Measurements from ENCODE around the gene SLC25A18. TPM values are rescaled to one million over a fixed set of nuclear protein-coding genes. Genes with fewer than 3 reads are reported as not detected.
"Not testable (repeated sequence)": the region's sequence is repeated elsewhere in the genome, so short reads cannot be mapped to it uniquely, and the experiment has no call there.

The SLC25A18 gene
- total RNA-seq: 2.2 TPM
- long read RNA-seq, partial matches to known transcripts: 3 of 3 reads
- long read RNA-seq, other reads (novel, unspliced or antisense): 0 of 3 reads

GRCh38 chr22:17562906-17563870, at the start of gene SLC25A18:
Gene SLC25A18 (plus strand): TSS chr22:17563498. CDS start chr22:17579945, 16,447 bp downstream.
- peak; percentile 92 for ATAC-seq
- intact Hi-C loops (cut with micrococcal nuclease): no loop called here
- peak; percentile 83 for DNase-seq

- intact Hi-C loops (cut with micrococcal nuclease): no loop called here
- ATAC-seq: peak; percentile 65
- no peak for DNase-seq
Observed at GRCh38 chr22:17513612-17514011, 49.7 kb upstream of the SLC25A18 start.

- ATAC-seq (peak; percentile 93), DNase-seq (peak; percentile 50)
- intact Hi-C loops (cut with micrococcal nuclease): no loop called here
Observed at GRCh38 chr22:17514084-17514483, 49.2 kb upstream of the SLC25A18 start.

GRCh38 chr22:17518406-17518805, 44.9 kb upstream of the SLC25A18 start:
- intact Hi-C loops (cut with micrococcal nuclease): no loop called here
- no peak for ATAC-seq
- DNase-seq: no peak

GRCh38 chr22:17521971-17522370, 41.3 kb upstream of the SLC25A18 start:
- ATAC-seq: peak; percentile 66
- intact Hi-C loops (cut with micrococcal nuclease); DNase-seq: not testable (repeated sequence)

GRCh38 chr22:17523925-17524324, 39.4 kb upstream of the SLC25A18 start:
- intact Hi-C loops (cut with micrococcal nuclease): no loop called here
- no peak for DNase-seq
- ATAC-seq: peak; percentile 16

GRCh38 chr22:17536269-17536668, 27.0 kb upstream of the SLC25A18 start:
- intact Hi-C loops (cut with micrococcal nuclease): no loop called here
- DNase-seq (no peak), ATAC-seq (no peak)

GRCh38 chr22:17537155-17537554, 26.1 kb upstream of the SLC25A18 start:
- ATAC-seq: no peak
- no peak for DNase-seq
- intact Hi-C loops (cut with micrococcal nuclease): no loop called here

- intact Hi-C loops (cut with micrococcal nuclease): no loop called here
- ATAC-seq (no peak), DNase-seq (no peak)
Observed at GRCh38 chr22:17540481-17540880, 22.8 kb upstream of the SLC25A18 start.

- DNase-seq: no peak
- no peak for ATAC-seq
- intact Hi-C loops (cut with micrococcal nuclease): no loop called here
Observed at GRCh38 chr22:17541476-17541875, 21.8 kb upstream of the SLC25A18 start.

- intact Hi-C loops (cut with micrococcal nuclease): no loop called here
- ATAC-seq (no peak), DNase-seq (no peak)
Observed at GRCh38 chr22:17542452-17542851, 20.8 kb upstream of the SLC25A18 start.

- no peak for ATAC-seq
- intact Hi-C loops (cut with micrococcal nuclease): no loop called here
- no peak for DNase-seq
Observed at GRCh38 chr22:17548010-17548755, 15.1 kb upstream of the SLC25A18 start.

- DNase-seq (no peak), ATAC-seq (no peak)
Observed at GRCh38 chr22:17548756-17549035, 14.6 kb upstream of the SLC25A18 start.

GRCh38 chr22:17549183-17549582, 14.1 kb upstream of the SLC25A18 start:
- ATAC-seq (no peak), DNase-seq (no peak)
- intact Hi-C loops (cut with micrococcal nuclease): no loop called here

More at GRCh38 chr22:17548756-17549035, 14.6 kb upstream of the SLC25A18 start:
- intact Hi-C loops (cut with micrococcal nuclease): no loop called here

- DNase-seq: no peak
- intact Hi-C loops (cut with micrococcal nuclease): no loop called here
- no peak for ATAC-seq
Observed at GRCh38 chr22:17549655-17550054, 13.6 kb upstream of the SLC25A18 start.

GRCh38 chr22:17552737-17553136, 10.6 kb upstream of the SLC25A18 start:
- intact Hi-C loops (cut with micrococcal nuclease): no loop called here
- peak; percentile 81 for ATAC-seq
- DNase-seq: peak; percentile 58

- intact Hi-C loops (cut with micrococcal nuclease): no loop called here
- no peak for ATAC-seq
- DNase-seq: no peak
Observed at GRCh38 chr22:17554814-17555213, 8.5 kb upstream of the SLC25A18 start.

GRCh38 chr22:17559188-17559587, 4.1 kb upstream of the SLC25A18 start:
- intact Hi-C loops (cut with micrococcal nuclease): no loop called here
- no peak for DNase-seq
- ATAC-seq: no peak

- ATAC-seq: peak; percentile 39
- intact Hi-C loops (cut with micrococcal nuclease): no loop called here
- DNase-seq: no peak
Observed at GRCh38 chr22:17563936-17564391, 666 bp downstream of the SLC25A18 start.
